Colonic mucosa (tissue), 4 donors: Measurements from ENCODE around the gene FCRL6. TPM values are rescaled to one million over a fixed set of nuclear protein-coding genes. Genes with fewer than 3 reads are reported as not detected.

ENCODE experiments used
- DNase-seq: peaks from one replicate; pipeline ENCODE4 v3.0.0-alpha.2; 2020
- H3K27ac ChIP-seq: fragments of 200-600 bp; one replicate; pipeline ENCODE4 v1.8.0; 2021
- H3K27me3 ChIP-seq: fragments of 200-600 bp; one replicate; pipeline ENCODE4 v1.8.0; 2021
- H3K36me3 ChIP-seq: fragments of 200-600 bp; one replicate; pipeline ENCODE4 v1.8.0; 2021
- H3K4me1 ChIP-seq: fragments of 200-600 bp; one replicate; pipeline ENCODE4 v1.8.0; 2021; ENCODE audit warnings: mild to moderate bottlenecking
- H3K4me3 ChIP-seq: fragments of 200-600 bp; one replicate; pipeline ENCODE4 v1.8.0; 2021
- H3K9ac ChIP-seq, 2 donors: one replicate each; pipeline ENCODE4 v1.7.0; 2013; ENCODE audit warnings: control low read depth in 2 of 2, low read depth in 2 of 2, low read length in 2 of 2
- H3K9me3 ChIP-seq: fragments of 200-600 bp; one replicate; pipeline ENCODE4 v1.8.0; 2021
- CTCF ChIP-seq: fragments of 200-600 bp; IDR thresholded peaks from one replicate; pipeline ENCODE4 v1.8.0; 2022; ENCODE audit warnings: antibody characterized with exemption, mild to moderate bottlenecking
- intact Hi-C: fragments of 100-400 bp; cut with DNase I; formaldehyde crosslinking; loops from one replicate; pipeline ENCODE4 v1.14.1; 2022
- total RNA-seq, 2 donors: library from RNA; stranded (reverse); fragmentation: NEBNext Ultra II Directional in 1 of 2; extraction: Animal tissue kit (Norgen Biotek cat#: 25700) in 1 of 2; gene quantifications; one replicate each; pipeline ENCODE4 v1.2.1, GENCODE V29; 2021
- donor health status: healthy.
- donor health status: DM: no; HTN: no; CAD: no.
- donor health status: DM: no; HTN: no; CAD: no.

Gene FCRL6
- total RNA-seq, 2 donors from 2014 or later = not detected

- intact Hi-C loops = loop anchor here (10.0 kb wide), 1 partner anchor 206 kb away; no protein-coding TSS in a partner anchor
- no peaks in the 10 kb centered on the region for H3K36me3 ChIP-seq
- TF ChIP-seq CTCF = peak; percentile 74
- no peak overlapping the region for H3K9ac ChIP-seq
- no peak overlapping the region for H3K27ac ChIP-seq
- H3K27me3 ChIP-seq = peaks cover 1% of the 10 kb centered on the region
- no peak overlapping the region for H3K4me3 ChIP-seq
- peak; percentile 73 for DNase-seq
- no peaks in the 10 kb centered on the region for H3K9me3 ChIP-seq
- no peaks in the 10 kb centered on the region for H3K4me1 ChIP-seq
These were observed 3.3 kb upstream of the FCRL6 start for GRCh38 chr1:159798893-159799292.

GRCh38 chr1:159799446-159799985, 2.6 kb upstream of the FCRL6 start:
- Histone ChIP-seq H3K4me1 (no peaks in the 10 kb centered on the region), H3K27me3 (no peaks in the 10 kb centered on the region), H3K9ac (no peak overlapping the region), H3K36me3 (no peaks in the 10 kb centered on the region), H3K4me3 (no peak overlapping the region), H3K27ac (no peak overlapping the region), H3K9me3 (no peaks in the 10 kb centered on the region)
- intact Hi-C loops = loop anchor here (10.0 kb wide), 1 partner anchor 205 kb away; no protein-coding TSS in a partner anchor
- no peak for DNase-seq
- no peak for TF ChIP-seq CTCF

GRCh38 chr1:159800177-159800930, 1.8 kb upstream of the FCRL6 start:
- H3K36me3 ChIP-seq = no peaks in the 10 kb centered on the region
- DNase-seq = no peak
- H3K9ac ChIP-seq = no peak overlapping the region
- no peaks in the 10 kb centered on the region for H3K9me3 ChIP-seq
- H3K27me3 ChIP-seq = no peaks in the 10 kb centered on the region
- H3K4me3 ChIP-seq = no peak overlapping the region
- no peaks in the 10 kb centered on the region for H3K4me1 ChIP-seq
- intact Hi-C loops = no loop called here
- H3K27ac ChIP-seq = no peak overlapping the region
- TF ChIP-seq CTCF = no peak

- H3K4me3 ChIP-seq = no peak overlapping the region
- H3K27ac ChIP-seq = no peak overlapping the region
- no peaks in the 10 kb centered on the region for H3K27me3 ChIP-seq
- intact Hi-C loops = no loop called here
- no peak for TF ChIP-seq CTCF
- no peaks in the 10 kb centered on the region for H3K36me3 ChIP-seq
- H3K9ac ChIP-seq = no peak overlapping the region
- DNase-seq = no peak
- no peaks in the 10 kb centered on the region for H3K9me3 ChIP-seq
- H3K4me1 ChIP-seq = no peaks in the 10 kb centered on the region
These were observed 2.0 kb downstream of the FCRL6 start for GRCh38 chr1:159803956-159804689.

- Histone ChIP-seq H3K9me3 (no peaks in the 10 kb centered on the region), H3K9ac (no peak overlapping the region), H3K27me3 (no peaks in the 10 kb centered on the region), H3K27ac (no peak overlapping the region), H3K4me1 (no peaks in the 10 kb centered on the region), H3K4me3 (no peak overlapping the region), H3K36me3 (no peaks in the 10 kb centered on the region)
- no peak for DNase-seq
- intact Hi-C loops = no loop called here
- no peak for TF ChIP-seq CTCF
These were observed 2.8 kb downstream of the FCRL6 start for GRCh38 chr1:159804924-159805323.
